HFF-Myc (cell line): ENCODE data around the gene OR2T27.
"Not testable (repeated sequence)": the region's sequence is repeated elsewhere in the genome, so short reads cannot be mapped to it uniquely, and the experiment has no call there.

Experiments used
- DNase-seq: peaks from one replicate; pipeline ENCODE4 v3.0.0-alpha.2; 2011; ENCODE audit warnings: low read depth; ENCODE audit errors: extremely low read depth
- H3K4me3 ChIP-seq: replicated peaks from 2 replicates; pipeline ENCODE4 v1.5.1; 2011; ENCODE audit warnings: low read depth, mild to moderate bottlenecking, control low read depth, low read length
- CTCF ChIP-seq: IDR thresholded peaks from 2 replicates; pipeline ENCODE4 v1.5.1; 2012; ENCODE audit warnings: mild to moderate bottlenecking, low read depth, low read length, control low read depth; ENCODE audit errors: missing control alignments

Gene OR2T27

GRCh38 chr1:248670003-248670402 lies 14.7 kb upstream of the OR2T27 start:
- H3K4me3 ChIP-seq, result no peak overlapping the region
- DNase-seq, result no peak

DNA sequence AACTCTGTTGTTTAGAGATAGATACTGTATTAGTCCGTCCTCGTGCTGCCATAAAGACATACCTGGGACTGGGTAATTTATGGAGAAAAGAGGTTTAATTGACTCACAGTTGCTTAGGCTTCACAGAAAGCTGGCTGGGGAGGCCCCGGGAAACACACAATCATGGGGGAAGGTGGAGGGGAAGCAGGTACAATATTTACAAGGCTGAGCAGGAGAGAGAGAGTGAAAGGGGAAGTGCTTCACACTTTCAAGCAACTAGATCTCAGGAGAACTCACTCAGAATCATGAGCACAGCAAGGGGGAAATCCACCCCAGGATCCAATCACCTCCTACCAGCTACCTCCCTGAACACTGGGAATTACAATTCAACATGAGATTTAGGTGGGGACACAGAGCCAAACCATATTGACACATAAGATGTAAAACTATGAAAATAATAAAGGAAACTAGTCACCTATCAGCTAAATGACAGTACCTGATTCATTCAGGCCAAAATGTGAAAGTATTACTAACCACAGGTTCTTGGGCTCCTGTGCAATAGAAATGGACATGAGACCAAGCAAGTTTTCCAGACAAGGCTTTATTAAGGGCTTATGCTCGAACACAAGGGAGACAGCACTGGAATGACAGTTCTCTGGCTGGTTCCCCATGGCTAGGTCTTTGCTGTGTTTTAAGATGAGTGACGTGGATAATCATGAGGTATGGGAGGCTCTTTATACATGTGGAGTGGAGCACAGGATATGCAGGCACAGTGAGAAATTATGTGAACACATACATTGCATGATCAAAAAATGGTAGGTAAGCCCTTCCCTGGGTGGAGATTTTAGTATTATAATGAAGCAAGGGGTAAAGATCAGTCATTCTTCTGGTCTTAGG lies 8.4 kb upstream of the OR2T27 start:
- not testable (repeated sequence) for DNase-seq, H3K4me3 ChIP-seq

More at GRCh38 chr1:248670003-248670402, 14.7 kb upstream of the OR2T27 start:
- no peak for TF ChIP-seq CTCF

GRCh38 chr1:248656797-248657196 lies 1.5 kb upstream of the OR2T27 start:
- not testable (repeated sequence) for H3K4me3 ChIP-seq, DNase-seq

- H3K4me3 ChIP-seq, DNase-seq: not testable (repeated sequence)
Measured at GRCh38 chr1:248648770-248649536, 6.4 kb downstream of the OR2T27 start.

GRCh38 chr1:248645178-248645577 lies 10.2 kb downstream of the OR2T27 start, which contains the start of gene OR2T35:
Gene OR2T35 (minus strand): TSS chr1:248645278. CDS start chr1:248639258, 6,020 bp downstream.
- not testable (repeated sequence) for H3K4me3 ChIP-seq, DNase-seq

DNA sequence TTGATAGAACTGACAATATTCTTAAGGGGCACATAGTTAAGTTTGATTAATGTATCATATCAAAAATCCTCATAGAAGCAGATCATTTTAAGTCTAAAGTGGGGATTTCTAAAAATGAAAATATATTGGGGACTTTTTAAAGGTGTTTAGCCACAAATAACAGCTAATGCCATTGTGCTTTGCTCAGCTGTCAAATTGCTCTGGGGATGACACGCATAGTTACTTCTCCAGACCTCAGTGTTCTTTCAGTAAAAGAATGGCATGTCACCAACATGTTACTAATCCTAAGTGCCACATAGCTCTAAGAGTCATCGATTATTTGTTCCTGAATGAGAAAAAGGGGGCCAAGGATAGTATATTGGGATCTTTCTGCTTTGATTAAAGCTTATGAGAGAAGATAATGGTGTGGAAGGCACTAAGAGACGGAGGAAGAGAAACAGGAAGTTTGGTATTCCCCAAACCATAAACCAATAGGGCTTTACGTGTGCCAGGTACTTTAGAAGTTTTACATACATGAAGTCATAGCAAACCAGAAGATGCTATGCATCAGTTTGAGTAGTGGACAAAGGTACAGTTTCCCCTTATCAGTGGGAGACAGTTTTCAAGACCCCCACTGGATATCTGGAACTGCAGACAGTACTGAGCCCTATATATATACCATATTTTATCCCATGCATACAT lies 12.2 kb downstream of the OR2T27 start:
- H3K4me3 ChIP-seq, DNase-seq: not testable (repeated sequence)

- H3K4me3 ChIP-seq, DNase-seq: not testable (repeated sequence)
Measured at GRCh38 chr1:248641583-248641982, 13.7 kb downstream of the OR2T27 start.

DNA sequence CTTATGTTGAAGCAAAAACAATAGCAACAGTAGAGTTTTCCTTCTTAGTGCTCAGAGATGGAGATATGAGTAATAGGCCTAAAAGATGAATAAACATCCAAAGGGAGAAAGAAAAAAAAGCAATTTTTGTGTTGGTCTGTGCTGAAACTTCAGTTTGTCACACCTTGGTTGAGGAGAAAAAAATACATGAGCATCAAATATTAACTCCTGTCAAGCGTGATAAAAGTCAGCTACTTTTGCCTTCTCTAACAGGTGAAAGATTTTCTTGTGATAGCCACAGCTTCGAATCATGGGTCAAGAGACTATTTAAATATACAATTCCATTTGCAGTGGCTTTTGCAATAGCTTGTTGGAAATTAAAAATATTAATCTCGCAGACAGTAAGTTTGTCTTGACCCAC lies 14.4 kb downstream of the OR2T27 start:
- H3K4me3 ChIP-seq, DNase-seq: not testable (repeated sequence)

GRCh38 chr1:248639652-248640051 lies 15.7 kb downstream of the OR2T27 start:
- not testable (repeated sequence) for DNase-seq, H3K4me3 ChIP-seq

DNA sequence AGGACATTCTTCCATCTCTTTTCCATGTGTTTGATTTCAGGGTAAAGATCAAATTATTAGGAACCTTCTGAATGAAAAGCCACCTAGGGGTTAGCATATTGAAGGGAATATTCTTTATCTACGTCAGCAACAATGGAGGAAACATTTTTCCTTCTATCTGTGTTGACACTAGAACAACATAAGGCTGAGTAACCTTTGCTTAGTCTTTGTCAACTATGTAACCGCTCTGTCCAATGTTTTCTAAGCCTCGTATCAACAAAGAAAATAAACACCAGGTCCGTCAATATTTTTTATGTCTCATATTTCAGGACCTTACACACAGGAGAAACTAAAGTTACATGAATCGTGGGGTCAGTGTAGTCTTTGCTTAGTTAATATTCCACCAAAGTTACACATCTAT lies 18.7 kb downstream of the OR2T27 start:
- H3K4me3 ChIP-seq, DNase-seq: not testable (repeated sequence)

- not testable (repeated sequence) for H3K4me3 ChIP-seq, DNase-seq
Measured at GRCh38 chr1:248634991-248635390, 20.3 kb downstream of the OR2T27 start, which contains the start of gene OR2T11. Gene OR2T11 (minus strand): TSS chr1:248635091. CDS start chr1:248627128, 7,963 bp downstream.

DNA sequence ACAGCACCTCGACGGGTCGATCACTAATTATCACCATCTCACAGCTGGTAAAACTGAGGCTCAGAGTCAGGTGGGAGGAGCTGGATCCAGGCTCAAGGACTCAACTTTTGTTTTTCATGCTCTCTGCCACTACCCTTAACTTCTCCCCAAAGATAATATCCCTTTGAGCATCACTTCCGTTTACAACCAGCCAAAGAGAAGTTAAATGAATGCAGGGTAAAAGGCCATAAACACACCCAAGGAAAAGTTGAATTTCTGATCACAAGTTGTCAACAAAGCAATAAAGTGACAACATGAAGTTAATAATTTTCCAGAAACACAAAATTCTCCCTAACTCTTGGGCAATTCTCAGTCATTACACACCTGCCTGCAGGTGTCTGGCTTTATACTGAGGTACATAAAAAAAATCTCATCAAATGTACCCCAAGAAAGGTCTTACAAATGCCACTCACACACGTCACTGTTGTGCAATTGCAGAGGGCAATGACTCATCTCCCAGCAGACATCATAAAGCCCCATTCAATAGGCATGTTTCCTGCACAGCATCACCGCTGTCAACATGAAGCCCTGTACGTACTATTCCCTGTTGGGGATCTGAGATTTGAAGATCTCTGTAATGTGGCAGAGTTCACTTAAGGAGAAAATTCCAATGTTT lies 23.8 kb downstream of the OR2T27 start:
- H3K4me3 ChIP-seq, result no peak overlapping the region
- DNase-seq, result no peak
- no peak for TF ChIP-seq CTCF
